GM06990 (cell line): ENCODE measurements around the gene GNG13.
"Not testable (repeated sequence)": the region's sequence is repeated elsewhere in the genome, so short reads cannot be mapped to it uniquely, and the experiment has no call there.

ENCODE experiments used
- DNase-seq: peaks from one replicate; pipeline ENCODE4 v3.0.0-alpha.2; 2011; ENCODE audit not compliant: insufficient read length; ENCODE audit errors: extremely low read depth
- H3K27me3 ChIP-seq: replicated peaks from 2 replicates; pipeline ENCODE4 v1.6.0; 2011; ENCODE audit warnings: low read length; ENCODE audit not compliant: control insufficient read depth, insufficient read depth
- H3K36me3 ChIP-seq: 2 replicates; pipeline ENCODE4 v1.5.1; 2011; ENCODE audit warnings: low read length; ENCODE audit not compliant: control insufficient read depth, insufficient read depth
- H3K4me3 ChIP-seq: replicated peaks from 2 replicates; pipeline ENCODE4 v1.5.1; 2011; ENCODE audit warnings: low read depth, mild to moderate bottlenecking, control low read depth, low read length
- CTCF ChIP-seq: IDR thresholded peaks from 2 replicates; pipeline ENCODE4 v1.5.1; 2011; ENCODE audit warnings: low read length, control low read depth, mild to moderate bottlenecking, inconsistent platforms; ENCODE audit not compliant: insufficient read depth, poor library complexity, severe bottlenecking

GNG13 gene

GRCh38 chr16:778447-778846 is 22.1 kb downstream of the GNG13 start:
- TF ChIP-seq CTCF = no peak
- DNase-seq = no peak
- H3K36me3 ChIP-seq = no peaks in the 10 kb centered on the region
- no peaks in the 10 kb centered on the region for H3K27me3 ChIP-seq
- no peak overlapping the region for H3K4me3 ChIP-seq

- TF ChIP-seq CTCF = no peak
- Histone ChIP-seq H3K4me3 (no peak overlapping the region), H3K36me3 (no peaks in the 10 kb centered on the region), H3K27me3 (no peaks in the 10 kb centered on the region)
- no peak for DNase-seq
Observed at GRCh38 chr16:777826-778225, 22.7 kb downstream of the GNG13 start.

GRCh38 chr16:776824-777223 is 23.7 kb downstream of the GNG13 start:
- no peak for TF ChIP-seq CTCF
- H3K36me3 ChIP-seq = no peaks in the 10 kb centered on the region
- no peak overlapping the region for H3K4me3 ChIP-seq
- DNase-seq = no peak
- H3K27me3 ChIP-seq = no peaks in the 10 kb centered on the region

DNA sequence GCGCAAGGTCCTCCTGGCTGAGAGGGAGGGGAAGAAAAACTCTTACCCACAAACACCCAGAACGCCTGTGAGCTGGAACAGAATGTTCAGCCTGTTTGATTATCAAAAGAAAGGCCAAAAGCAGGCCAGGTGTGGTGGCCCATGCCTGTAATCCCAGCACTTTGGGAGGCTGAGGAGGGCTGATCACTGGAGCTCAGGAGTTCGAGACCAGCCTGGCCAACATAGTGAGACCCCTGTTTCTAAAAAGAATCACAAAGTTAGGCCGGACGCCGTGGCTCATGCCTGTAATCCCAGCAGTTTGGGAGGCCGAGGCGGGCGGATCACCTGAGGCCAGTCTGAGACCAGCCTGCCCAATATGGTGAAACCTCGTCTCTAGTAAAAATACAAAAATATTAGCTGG is 24.2 kb downstream of the GNG13 start:
- not testable (repeated sequence) for H3K36me3 ChIP-seq, H3K4me3 ChIP-seq, H3K27me3 ChIP-seq, DNase-seq

DNA sequence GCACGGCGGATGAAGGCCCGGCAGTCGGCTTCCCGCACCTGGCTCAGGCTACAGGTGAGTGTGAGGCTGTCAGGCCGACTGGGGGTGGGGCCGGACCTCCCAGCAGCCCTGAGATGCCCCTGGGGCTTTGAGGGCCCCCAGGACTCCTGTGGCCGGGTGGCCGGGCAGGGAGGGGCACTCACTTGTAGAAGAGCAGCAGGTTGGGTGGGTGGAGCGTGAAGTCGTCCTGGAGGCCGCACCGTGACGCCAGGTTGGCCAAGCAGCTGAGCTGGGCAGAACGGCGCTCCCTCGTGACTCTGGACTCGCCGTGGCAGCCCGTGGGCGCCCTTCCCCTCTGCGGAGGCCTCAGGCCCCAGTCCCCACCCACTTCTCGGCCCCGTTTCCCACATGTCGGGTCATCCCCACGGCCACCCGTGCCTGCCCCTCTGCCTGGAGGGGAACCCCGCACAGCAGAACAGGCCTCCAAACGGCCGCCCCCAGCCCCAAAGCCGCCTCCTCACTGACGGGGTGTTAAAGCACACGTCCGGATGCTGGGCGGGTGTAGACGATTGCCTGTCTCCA is 25.2 kb downstream of the GNG13 start:
- Histone ChIP-seq H3K4me3 (no peak overlapping the region), H3K36me3 (no peaks in the 10 kb centered on the region), H3K27me3 (no peaks in the 10 kb centered on the region)
- TF ChIP-seq CTCF = no peak
- DNase-seq = no peak

GRCh38 chr16:774086-775001 is 26.2 kb downstream of the GNG13 start:
- DNase-seq = no peak
- H3K27me3 ChIP-seq = no peaks in the 10 kb centered on the region
- H3K36me3 ChIP-seq = no peaks in the 10 kb centered on the region
- H3K4me3 ChIP-seq = no peak overlapping the region
- TF ChIP-seq CTCF = no peak
